ENCODE data around the gene LMBRD1.

Gene LMBRD1

GRCh38 chr6:69630767-69631166, 166.0 kb downstream of the LMBRD1 start:
- DNase-seq (ENCODE audit: low spot score): no peak

DNA sequence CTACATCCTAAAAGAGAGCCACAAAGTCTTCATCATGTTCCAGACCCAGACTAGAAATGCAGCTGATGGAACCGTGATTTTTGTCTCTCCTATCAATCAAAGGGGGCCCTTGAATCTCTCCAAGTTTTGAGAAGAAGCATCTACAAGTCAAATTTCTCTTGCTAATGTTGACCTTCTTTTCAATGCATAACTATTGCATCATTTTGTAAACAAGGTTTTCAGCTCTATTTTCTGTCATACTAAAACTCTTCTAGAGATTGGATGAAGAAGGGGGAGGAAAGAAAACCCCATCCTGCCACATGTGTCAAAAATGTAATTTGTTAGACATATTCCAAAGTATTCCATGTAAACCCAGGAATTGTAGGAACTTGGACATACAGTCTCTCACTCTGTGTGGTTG, 169.2 kb downstream of the LMBRD1 start:
- DNase-seq (ENCODE audit: low spot score): no peak

GRCh38 chr6:69624944-69625343, 171.9 kb downstream of the LMBRD1 start:
- no peak for DNase-seq (ENCODE audit: low spot score)

Measured in AG08395 (cell line).